HEK293T (cell line): ENCODE data around the gene CHD9NB.

Experiments
- BHLHE40 ChIP-seq: fragments of 450-650 bp; IDR thresholded peaks from 2 replicates; pipeline ENCODE4 v1.6.1; 2016; ENCODE audit warnings: mild to moderate bottlenecking, moderate library complexity, borderline replicate concordance
- FOXM1 ChIP-seq: fragments of 450-650 bp; IDR thresholded peaks from 2 replicates; pipeline ENCODE4 v1.6.1; 2017; ENCODE audit warnings: mild to moderate bottlenecking, borderline replicate concordance
- NFRKB ChIP-seq: fragments of 450-650 bp; IDR thresholded peaks from 2 replicates; pipeline ENCODE4 v1.6.1; 2016; ENCODE audit warnings: mild to moderate bottlenecking, moderate library complexity
- SP1 ChIP-seq: fragments of 450-650 bp; IDR thresholded peaks from 2 replicates; pipeline ENCODE4 v1.6.1; 2017
- SUZ12 ChIP-seq: fragments of 450-650 bp; IDR thresholded peaks from 2 replicates; pipeline ENCODE4 v1.6.1; 2016; ENCODE audit warnings: mild to moderate bottlenecking
- TARDBP ChIP-seq: fragments of 450-650 bp; IDR thresholded peaks from 2 replicates; pipeline ENCODE4 v1.6.1; 2016
- TF ChIP-seq, protein P1 (sequence below): fragments of 450-650 bp; IDR thresholded peaks from 2 replicates; pipeline ENCODE4 v1.6.1; 2016

DNA sequence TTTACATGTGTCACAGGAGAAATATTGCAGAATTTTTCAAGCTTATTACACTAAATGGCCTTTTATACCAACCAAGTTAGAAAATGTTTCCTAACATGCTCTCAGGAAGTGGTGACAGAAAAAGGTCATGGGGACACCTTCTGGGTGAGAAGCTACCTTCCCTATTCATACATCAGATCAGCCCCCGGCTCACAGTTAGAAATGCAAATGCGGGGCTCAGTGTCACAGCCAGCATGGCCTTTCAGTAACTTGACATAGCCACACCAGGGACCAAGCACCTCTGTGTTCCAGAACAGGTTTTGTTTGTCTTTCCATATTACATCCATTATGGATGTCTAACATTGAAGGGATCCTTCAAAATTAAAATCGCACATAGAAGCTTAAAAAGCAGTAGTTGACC lies 59.5 kb downstream of the CHD9NB start:
- TF ChIP-seq SP1, result no peak
- no peak for TF ChIP-seq SUZ12
- TF ChIP-seq, protein P1, sequence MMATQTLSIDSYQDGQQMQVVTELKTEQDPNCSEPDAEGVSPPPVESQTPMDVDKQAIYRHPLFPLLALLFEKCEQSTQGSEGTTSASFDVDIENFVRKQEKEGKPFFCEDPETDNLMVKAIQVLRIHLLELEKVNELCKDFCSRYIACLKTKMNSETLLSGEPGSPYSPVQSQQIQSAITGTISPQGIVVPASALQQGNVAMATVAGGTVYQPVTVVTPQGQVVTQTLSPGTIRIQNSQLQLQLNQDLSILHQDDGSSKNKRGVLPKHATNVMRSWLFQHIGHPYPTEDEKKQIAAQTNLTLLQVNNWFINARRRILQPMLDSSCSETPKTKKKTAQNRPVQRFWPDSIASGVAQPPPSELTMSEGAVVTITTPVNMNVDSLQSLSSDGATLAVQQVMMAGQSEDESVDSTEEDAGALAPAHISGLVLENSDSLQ, result no peak
- TF ChIP-seq TARDBP, result no peak
- TF ChIP-seq NFRKB, result no peak
- TF ChIP-seq BHLHE40, result no peak
- no peak for TF ChIP-seq FOXM1
